ENCODE results near the gene DAPK3.
"Not testable (repeated sequence)": the region's sequence is repeated elsewhere in the genome, so short reads cannot be mapped to it uniquely, and the experiment has no call there.

DAPK3 gene

DNA sequence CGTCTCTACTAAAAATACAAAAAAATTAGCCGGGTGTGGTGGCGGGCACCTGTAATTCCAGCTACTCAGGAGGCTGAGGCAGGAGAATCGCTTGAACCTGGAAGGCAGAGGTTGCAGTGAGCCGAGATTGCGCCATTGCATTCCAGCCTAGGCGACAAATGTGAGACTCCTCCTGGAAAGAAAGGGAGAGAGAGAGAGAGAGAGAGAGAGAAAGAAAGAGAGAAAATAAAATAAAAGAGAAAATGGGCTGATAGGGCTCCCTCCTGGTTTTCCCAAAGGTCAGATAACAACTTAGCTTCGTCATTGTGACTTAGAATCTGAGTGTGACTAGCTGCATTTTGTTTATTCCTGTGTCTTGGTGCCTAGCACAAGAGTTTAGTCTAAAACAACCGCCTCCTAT lies 34.5 kb upstream of the DAPK3 start:
- not testable (repeated sequence) for DNase-seq (ENCODE audit: low spot score)

DNA sequence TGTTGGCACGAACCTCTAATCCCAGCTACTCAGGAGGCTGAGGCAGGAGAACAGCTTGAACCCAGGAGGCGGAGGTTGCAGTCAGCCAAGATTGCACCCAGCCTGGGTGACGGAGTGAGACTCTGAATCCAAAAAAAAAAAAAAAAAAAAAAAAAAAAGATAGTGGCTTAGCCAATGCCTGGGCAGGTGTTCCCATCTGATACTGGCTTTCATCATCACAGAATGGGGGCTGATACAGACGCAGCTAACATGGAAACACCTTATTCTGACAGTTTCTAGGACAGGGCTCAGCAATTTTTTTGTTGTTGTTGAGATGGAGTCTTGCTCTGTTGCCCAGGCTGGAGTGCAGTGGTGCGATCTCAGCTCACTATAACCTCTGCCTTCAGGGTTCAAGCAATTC lies 29.9 kb upstream of the DAPK3 start:
- DNase-seq (ENCODE audit: low spot score): not testable (repeated sequence)

GRCh38 chr19:3998667-3999412 lies 27.9 kb upstream of the DAPK3 start:
- not testable (repeated sequence) for DNase-seq (ENCODE audit: low spot score)

- DNase-seq (ENCODE audit: low spot score): no peak
Measured at GRCh38 chr19:3995607-3996006, 24.7 kb upstream of the DAPK3 start.

- no peak for DNase-seq (ENCODE audit: low spot score)
Measured at GRCh38 chr19:3990815-3991117, 19.9 kb upstream of the DAPK3 start.

GRCh38 chr19:3987619-3988371 lies 16.9 kb upstream of the DAPK3 start:
- peak; percentile 88 for DNase-seq (ENCODE audit: low spot score)

DNA sequence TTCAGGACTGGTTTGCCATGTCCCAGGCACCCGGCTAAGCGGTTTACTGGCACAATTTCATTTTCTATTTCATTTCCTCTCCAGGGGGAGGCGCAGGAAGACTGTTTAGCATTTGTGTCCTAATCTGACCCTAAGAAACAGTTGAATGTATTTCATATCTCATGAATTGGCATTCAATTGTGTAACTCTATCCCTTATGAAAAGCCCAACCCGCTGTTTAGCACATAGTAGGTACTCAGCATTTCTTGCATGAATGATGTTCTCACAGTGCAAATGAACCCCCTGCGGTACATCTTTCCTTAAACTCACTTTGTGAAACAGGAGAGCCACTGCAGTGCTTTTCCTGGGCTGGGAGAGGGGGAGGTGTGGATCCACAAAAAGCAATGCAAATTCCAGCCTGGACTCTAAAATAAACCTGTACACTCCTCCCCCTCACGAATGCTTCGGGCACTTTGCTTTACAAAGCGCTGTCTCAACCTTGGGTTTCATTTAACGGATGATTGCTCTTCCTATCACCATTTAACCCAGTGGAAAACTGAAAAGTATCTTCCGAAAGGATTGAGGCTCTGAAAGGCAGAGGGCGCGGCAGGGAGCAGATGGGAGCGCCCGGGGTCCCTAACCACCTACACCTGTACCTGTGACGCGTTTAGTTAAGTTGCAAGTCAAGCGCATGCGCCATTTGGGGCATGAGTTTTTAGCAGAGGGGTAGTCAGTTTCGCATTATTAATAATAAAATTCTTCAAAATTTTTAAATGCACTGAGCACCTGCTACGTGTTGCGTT lies 15.6 kb upstream of the DAPK3 start:
- DNase-seq (ENCODE audit: low spot score): peak; percentile 65

- DNase-seq (ENCODE audit: low spot score): no peak
Measured at GRCh38 chr19:3985643-3986259, 14.9 kb upstream of the DAPK3 start.

DNA sequence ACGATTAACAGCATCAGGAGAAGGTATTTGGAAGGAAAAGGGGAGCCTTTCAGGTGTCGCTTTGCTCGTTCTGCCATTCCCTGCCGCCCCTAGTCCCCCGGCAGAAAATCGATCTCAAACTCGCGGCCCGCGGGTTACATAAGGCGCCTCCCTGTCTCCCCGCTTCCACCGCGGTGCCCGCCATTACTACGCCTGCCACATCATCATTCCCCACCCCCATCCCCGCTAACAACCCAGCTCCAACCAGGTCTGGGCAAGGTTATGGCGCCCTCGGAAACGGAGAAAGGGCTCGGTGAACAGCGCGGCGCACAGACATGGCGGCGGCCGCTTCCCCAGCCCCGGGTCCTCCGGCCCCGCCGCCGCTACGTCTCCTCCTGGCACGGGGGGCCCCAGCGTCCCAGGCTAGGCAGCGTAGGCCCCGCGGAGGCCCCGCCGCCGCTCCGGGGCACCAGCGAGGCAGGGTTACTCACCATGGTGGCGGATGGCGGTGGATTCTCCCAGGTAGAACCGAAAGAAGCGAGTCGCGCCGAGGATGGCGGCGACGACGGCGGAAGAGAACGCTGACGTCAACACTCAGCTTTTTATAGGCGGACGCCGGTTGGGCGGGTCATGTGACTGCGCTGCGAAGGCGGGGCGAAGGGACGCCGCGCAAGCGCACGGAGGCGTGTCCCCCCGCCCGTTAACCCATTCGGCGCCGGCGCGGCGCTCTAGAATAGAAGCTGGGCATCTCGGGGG lies 14.2 kb upstream of the DAPK3 start, which contains the start of gene EEF2:
Gene EEF2 (minus strand): TSS at position 556 of the 735 bp plus-strand sequence. CDS start 83 bp downstream, at position 473.
- DNase-seq (ENCODE audit: low spot score): peak; percentile 98

DNA sequence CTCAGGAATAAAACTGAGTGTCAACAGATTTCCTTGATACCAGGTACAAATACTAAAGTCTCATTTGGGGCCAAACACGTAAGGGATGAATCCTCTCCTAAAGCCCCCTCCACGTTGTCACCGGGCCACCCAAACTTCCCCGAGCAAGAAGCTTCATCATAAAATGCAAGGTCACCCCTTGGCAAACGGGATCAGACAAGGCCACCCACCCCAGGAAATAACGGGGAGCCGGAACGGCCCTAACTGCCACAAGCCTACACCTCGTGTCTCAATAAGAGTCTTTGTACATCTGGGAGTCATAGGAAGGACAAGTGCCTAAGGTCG lies 13.6 kb upstream of the DAPK3 start:
- DNase-seq (ENCODE audit: low spot score): no peak

GRCh38 chr19:3983936-3984583 lies 13.2 kb upstream of the DAPK3 start:
- DNase-seq (ENCODE audit: low spot score): peak; percentile 31

GRCh38 chr19:3983542-3983914 lies 12.6 kb upstream of the DAPK3 start:
- no peak for DNase-seq (ENCODE audit: low spot score)

GRCh38 chr19:3982701-3983541 lies 12.0 kb upstream of the DAPK3 start:
- DNase-seq (ENCODE audit: low spot score): peak; percentile 15

GRCh38 chr19:3981736-3982681 lies 11.1 kb upstream of the DAPK3 start:
- DNase-seq (ENCODE audit: low spot score): peak; percentile 8

- no peak for DNase-seq (ENCODE audit: low spot score)
Measured at GRCh38 chr19:3981373-3981735, 10.5 kb upstream of the DAPK3 start.

GRCh38 chr19:3980353-3981251 lies 9.7 kb upstream of the DAPK3 start:
- DNase-seq (ENCODE audit: low spot score): no peak

- DNase-seq (ENCODE audit: low spot score): no peak
Measured at GRCh38 chr19:3979674-3980352, 8.9 kb upstream of the DAPK3 start.

DNA sequence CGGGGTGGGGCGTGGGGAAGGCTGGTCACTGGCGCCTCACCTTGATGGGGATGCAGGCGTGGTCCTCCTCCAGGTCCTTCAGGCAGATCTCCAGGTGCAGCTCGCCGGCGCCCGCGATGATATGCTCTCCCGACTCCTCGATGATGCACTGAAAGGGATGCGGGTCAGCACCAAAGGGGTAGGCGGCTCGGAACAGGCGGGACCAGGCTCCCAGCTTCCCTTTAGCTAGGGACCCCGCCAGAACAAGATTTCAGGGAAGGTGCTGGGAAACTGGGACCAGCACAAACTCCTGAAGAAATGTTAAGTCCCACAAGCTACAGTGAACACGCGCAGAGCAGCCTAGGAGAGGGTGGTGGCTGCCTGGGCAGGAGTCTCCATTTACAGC lies 8.4 kb upstream of the DAPK3 start:
- no peak for DNase-seq (ENCODE audit: low spot score)
